BJ (cell line): Measurements from ENCODE around the gene CYTH3. TPM values are rescaled to one million over a fixed set of nuclear protein-coding genes. Genes with fewer than 3 reads are reported as not detected.

Source experiments
- CTCF ChIA-PET: fragments of 350-600 bp; formaldehyde crosslinking; extraction: SDS; loops from one replicate; lab custom pipeline; 2021; ENCODE audit warnings: antibody characterized with exemption, inconsistent platforms; lab: Yijun Ruan, JAX
- POLR2A ChIA-PET: fragments of 300-600 bp; sonication (Branson Sonifier 250); formaldehyde crosslinking; extraction: SDS; loops from one replicate; lab custom pipeline; 2021; ENCODE audit warnings: antibody characterized with exemption; lab: Charles Lee
- DNase-seq: peaks from one replicate; pipeline ENCODE4 v3.0.0-alpha.2; 2011; ENCODE audit warnings: low read depth
- H3K27me3 ChIP-seq: 2 replicates; pipeline ENCODE4 v1.6.0; 2011; ENCODE audit warnings: low read length; ENCODE audit not compliant: control insufficient read depth, insufficient read depth
- H3K36me3 ChIP-seq: 2 replicates; pipeline ENCODE4 v1.5.1; 2011; ENCODE audit warnings: low read length; ENCODE audit not compliant: control insufficient read depth, insufficient read depth
- H3K4me3 ChIP-seq: 2 replicates; pipeline ENCODE4 v1.5.1; 2011; ENCODE audit warnings: low read depth, mild to moderate bottlenecking, control low read depth, low read length
- CTCF ChIP-seq: IDR thresholded peaks from 2 replicates; pipeline ENCODE4 v1.5.1; 2011; ENCODE audit warnings: low read depth, mild to moderate bottlenecking, control low read depth, inconsistent platforms, low read length, moderate library complexity; ENCODE audit not compliant: insufficient read depth
- polyA plus RNA-seq: library from polyadenylated mRNA; depleted of rRNA; stranded (reverse); fragments of >200 nt; gene quantifications from 2 replicates; pipeline ENCODE4 v1.2.3, GENCODE V29; 2011

CYTH3 gene
- polyA plus RNA-seq, 1 experiment, result 45.5 TPM

- no peak for DNase-seq
- CTCF ChIA-PET, result interaction anchor here (1.0 kb wide), 2 partner anchors 21 to 135 kb away, joined by 3 read pairs; no protein-coding TSS in a partner anchor
- Histone ChIP-seq H3K36me3 (peaks cover 15% of the 10 kb centered on the region), H3K27me3 (no peaks in the 10 kb centered on the region), H3K4me3 (no peak overlapping the region)
- no peak for TF ChIP-seq CTCF
- POLR2A ChIA-PET, result no interaction called here
Measured at GRCh38 chr7:6188389-6188788, 84.0 kb downstream of the CYTH3 start.

GRCh38 chr7:6186577-6186976 lies 85.8 kb downstream of the CYTH3 start:
- H3K4me3 ChIP-seq, result no peak overlapping the region
- POLR2A ChIA-PET, result no interaction called here
- CTCF ChIA-PET, result interaction anchor here (1.0 to 1.8 kb wide), 2 partner anchors 22 to 189 kb away, joined by 3 to 4 read pairs; no protein-coding TSS in a partner anchor
- no peaks in the 10 kb centered on the region for H3K27me3 ChIP-seq
- no peak for TF ChIP-seq CTCF
- H3K36me3 ChIP-seq, result peaks cover 17% of the 10 kb centered on the region
- DNase-seq, result no peak

- no peak for TF ChIP-seq CTCF
- POLR2A ChIA-PET, result no interaction called here
- peaks cover 13% of the 10 kb centered on the region for H3K36me3 ChIP-seq
- no peak for DNase-seq
- H3K27me3 ChIP-seq, result no peaks in the 10 kb centered on the region
- H3K4me3 ChIP-seq, result no peak overlapping the region
- CTCF ChIA-PET, result no interaction called here
Measured at GRCh38 chr7:6182993-6183392, 89.4 kb downstream of the CYTH3 start.

GRCh38 chr7:6181136-6181535 lies 91.3 kb downstream of the CYTH3 start:
- CTCF ChIA-PET, result no interaction called here
- POLR2A ChIA-PET, result no interaction called here

GRCh38 chr7:6180344-6180725 lies 92.1 kb downstream of the CYTH3 start:
- CTCF ChIA-PET, result no interaction called here
- no peak overlapping the region for H3K4me3 ChIP-seq
- no peak for DNase-seq
- TF ChIP-seq CTCF, result no peak
- peaks cover 9% of the 10 kb centered on the region for H3K36me3 ChIP-seq
- POLR2A ChIA-PET, result no interaction called here
- H3K27me3 ChIP-seq, result no peaks in the 10 kb centered on the region

More at GRCh38 chr7:6181136-6181535, 91.3 kb downstream of the CYTH3 start:
- no peak for DNase-seq
- TF ChIP-seq CTCF, result no peak
- Histone ChIP-seq H3K36me3 (peaks cover 10% of the 10 kb centered on the region), H3K4me3 (no peak overlapping the region), H3K27me3 (no peaks in the 10 kb centered on the region)
